ENCODE measurements around the gene SHH.

The SHH gene

DNA sequence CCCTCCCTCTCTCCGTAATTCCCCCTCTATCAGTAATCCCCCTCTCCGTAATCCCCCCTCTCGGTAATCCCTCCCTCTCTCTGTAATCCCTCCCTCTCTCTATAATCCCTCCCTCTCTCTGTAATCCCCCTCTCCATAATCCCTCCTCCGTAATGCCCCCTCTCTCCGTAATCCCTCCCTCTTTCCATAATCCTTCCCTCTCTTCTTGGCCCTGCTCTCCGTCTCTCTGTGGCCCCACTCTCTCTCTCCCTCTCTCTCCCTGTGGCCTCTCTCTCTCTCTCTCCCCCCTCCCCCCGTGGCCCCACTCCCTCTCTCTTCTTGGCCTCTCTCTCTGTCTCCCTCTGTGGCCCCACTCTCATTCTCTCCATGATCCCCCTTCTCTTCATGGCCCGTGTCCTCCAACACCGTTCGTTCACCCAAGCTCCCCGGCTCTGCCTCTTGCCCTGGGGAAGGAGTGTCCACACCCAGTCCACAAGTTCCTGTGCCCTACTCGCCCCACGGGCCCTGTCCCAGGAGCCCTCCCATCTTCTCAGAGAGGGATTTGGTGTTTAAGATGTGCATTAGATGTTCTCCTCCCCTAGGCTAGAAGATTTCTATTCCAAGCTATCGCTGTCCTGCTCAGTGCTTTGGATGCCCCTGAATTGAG, 19.8 kb downstream of the SHH start:
- no peak for DNase-seq (ENCODE audit: low spot score)

DNA sequence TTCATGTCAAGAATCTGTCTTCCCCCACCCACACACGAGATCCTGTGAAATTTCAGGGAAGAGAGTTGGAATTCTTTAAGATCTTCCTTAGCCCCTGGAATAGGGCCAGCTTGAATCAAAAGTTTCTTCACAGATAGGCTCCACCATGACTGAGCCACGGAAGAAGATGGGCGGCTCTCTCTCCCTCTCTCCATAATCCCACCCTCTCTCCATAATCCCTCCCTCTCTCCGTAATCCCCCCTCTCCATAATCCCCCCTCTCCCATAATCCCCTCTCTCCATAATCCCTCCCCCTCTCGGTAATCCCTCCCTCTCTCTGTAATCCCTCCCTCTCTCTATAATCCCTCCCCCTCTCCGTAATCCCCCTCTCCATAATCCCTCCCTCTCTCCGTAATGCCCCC, 20.4 kb downstream of the SHH start:
- DNase-seq (ENCODE audit: low spot score), result no peak

DNA sequence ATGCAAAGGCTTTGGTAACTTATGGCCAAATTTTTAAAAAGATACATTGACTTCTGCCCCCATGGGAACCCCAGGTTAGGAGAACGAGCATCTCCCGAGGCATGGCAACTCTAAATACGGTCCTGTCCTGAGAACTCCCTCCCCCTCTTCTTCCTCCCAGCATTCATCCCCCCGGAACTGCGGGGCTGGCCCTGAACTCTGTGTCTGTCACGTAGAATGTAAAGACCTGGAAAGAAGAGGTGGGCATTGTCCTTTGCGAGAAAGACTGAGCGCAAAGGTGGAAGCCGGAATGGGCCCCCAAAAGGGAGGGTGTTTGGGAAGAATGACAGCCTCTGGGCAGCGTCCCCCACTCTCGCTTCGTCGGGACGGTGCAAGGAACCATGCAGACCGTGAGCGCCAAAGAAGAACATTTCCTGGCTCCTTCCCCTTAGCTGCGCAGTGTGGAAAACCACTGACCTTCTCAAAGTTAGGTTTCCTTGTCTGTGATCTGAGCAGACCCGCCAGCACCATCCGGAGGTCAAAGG, 21.0 kb downstream of the SHH start:
- no peak for DNase-seq (ENCODE audit: low spot score)

DNA sequence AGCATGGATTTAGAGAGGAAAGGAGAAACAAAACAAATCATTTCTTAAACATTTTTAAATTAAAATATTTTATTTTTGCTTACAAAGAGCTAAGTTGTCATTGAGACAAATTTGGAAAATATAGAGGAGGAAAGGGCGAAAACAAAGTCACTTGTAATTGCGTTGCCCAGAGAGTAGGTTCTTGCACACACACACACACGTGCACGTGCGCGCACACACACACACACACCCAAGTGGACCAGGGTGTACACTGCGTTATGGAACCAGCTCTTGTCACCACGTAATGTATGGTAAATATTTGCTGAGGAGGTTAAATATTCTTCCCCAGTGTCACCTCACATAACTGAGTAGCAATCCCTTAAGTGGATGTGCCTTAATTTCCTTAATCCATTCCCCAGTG, 21.6 kb downstream of the SHH start:
- no peak for DNase-seq (ENCODE audit: low spot score)

DNA sequence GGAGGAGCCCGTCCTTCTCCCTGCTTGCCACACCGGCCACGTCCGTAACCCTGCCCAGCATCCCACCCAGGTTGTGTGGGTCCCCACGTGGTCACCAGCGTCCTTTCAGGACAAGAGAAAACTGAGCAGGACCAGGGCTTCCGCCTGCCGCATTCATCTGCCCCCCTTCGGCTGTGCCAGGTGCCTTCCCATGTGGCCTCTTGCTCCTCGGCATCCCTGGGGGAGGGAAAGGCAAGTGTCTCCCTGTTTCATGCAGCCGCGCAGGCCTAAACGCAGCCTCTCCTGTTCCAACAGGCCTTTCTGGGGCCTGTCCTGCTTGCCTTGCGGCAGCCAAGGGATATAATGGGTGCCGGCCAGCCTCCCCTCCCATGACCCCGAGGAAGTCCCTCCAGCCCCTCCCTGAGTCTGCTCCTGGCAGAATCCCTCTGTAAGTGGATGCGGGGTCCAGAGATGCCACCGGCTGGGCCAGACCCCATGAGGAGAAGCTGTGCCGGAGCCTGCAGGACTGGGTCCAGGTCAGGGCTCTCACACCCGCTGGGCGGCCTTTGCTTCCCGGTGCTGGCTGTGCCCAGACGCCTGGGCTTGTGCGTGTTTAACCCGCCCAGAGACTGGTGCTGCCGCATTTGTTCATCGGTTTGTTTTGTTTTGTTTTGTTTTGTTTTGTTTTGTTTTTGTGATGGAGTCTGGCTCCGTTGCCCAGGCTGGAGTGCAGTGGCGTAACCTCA, 23.1 kb downstream of the SHH start:
- no peak for DNase-seq (ENCODE audit: low spot score)

DNA sequence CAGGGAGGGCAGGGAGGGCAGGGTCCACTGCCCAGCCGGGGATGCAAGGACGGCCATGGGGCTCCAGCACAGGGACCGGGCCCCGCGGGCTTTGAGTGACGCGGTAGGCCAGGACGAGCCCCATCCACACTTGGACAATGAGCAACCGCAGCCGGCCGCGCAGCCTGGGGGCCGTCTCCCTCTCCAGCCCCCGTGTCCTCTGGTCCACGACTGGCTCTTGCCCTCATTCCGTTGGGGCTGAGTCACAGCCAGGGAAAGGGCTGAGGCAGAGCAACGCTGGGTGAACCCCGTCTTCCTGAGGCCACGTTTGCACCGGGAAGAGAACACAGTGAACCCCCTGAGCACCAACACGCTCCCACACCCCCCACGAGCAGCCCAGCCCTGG, 23.7 kb downstream of the SHH start:
- DNase-seq (ENCODE audit: low spot score), result no peak

DNA sequence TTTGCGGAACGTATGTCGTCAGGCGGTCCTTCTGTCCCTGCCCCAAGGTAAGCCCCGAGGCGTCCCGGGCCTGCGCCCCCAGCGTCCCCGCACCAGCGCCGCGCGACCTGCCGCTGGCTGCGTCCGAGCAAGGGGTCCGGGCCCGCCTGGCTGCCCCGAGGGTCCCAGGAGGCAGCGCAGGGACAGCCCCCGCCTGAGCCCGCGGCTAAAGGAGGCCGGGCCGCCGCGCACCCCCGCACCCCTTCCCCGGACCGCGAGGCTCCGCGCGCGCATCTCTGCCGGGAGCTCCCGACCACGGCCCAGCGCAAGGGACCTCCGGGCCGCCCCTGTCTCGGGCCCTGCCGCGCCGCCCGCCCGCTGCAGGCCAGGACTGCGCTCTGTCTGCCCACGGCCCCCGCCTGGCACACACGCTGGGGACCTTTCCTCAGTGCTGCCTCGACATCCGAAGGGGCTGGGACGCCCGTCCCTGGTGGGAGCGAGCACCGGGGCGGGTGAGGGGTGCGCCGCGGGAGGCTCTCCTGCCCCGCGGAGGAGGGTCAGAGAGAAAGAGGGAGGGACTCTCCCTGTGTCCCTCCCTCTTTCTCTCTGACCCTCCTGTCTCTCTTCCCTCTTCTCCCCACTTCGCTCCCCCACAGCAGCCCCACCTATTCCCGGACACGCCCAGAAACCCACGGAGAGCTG, 25.0 kb downstream of the SHH start:
- no peak for DNase-seq (ENCODE audit: low spot score)

DNA sequence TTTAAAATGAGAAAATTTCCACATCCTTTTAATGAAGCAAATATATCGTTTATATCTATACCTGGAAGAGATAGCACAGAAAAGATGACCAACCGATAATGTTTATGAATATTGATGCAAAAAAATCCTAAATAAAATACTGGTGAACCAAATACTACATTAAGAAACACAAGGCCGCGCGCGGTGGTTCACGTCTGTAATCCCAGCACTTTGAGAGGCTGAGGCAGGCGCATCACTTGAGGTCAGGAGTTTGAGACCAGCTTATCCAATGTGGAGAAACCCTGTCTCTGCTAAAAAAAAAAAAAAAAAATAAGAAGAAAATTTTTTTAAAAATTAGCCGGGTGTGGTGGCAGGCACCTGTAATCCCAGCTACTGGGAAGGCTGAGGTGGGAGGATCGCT, 25.8 kb downstream of the SHH start:
- no peak for DNase-seq (ENCODE audit: low spot score)

DNA sequence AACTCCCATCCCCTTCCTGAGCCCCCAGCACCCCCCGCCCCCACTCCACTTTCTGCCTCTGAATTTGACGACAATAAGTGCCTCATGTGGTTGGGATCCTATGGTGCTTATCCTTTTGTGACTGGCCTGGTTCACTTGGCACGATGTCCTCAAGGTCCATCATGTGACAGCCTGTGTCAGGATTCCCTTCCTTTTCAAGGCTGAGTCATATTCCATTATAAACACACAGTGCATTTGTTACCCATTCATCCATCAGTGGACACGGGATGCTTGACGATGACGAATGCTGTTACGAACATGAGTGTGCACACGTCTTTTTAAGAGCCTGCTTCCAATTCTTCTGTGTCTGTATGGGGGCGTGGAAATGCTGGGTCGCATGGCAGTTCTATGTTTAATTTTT, 26.7 kb downstream of the SHH start:
- DNase-seq (ENCODE audit: low spot score), result no peak

DNA sequence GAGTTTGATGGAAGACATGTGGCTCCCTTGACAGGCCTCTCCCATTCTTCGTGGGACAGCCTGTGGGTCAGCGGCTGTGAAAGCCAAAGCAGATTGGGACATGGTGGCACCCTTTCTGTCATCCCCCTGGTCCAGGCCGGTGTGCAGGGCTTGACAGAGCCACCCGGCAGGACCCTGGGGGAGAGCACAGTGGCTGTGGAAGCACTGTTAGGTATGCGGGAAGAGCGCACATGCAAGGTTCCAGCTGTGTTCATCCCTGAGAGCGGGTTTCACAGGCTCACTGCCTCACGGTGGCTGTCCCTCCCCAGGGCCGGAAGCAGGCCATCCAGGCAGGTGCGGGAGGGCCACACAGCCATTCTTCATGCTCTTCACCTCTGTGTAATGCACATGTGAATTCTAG, 29.8 kb downstream of the SHH start:
- no peak for DNase-seq (ENCODE audit: low spot score)

DNA sequence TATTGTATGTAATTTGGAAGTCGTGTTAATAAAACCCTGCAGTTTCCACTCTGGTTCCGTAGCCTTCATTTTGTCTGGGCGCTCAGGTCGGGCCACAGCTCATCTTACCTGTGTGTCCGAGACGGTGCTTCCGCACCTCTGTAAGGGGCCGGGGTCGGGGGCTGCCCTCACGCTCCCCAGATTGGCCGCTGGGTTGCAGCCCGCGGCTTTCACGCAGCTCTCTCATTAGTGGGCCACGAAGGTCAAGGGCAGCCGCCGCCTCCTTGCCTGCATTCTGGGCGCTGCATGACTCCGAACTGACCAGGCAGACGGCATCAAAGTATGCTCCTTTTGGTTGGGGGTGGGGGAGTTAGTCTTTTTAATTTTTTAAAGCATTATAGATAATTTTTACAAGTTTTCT, 30.8 kb downstream of the SHH start:
- DNase-seq (ENCODE audit: low spot score), result no peak

DNA sequence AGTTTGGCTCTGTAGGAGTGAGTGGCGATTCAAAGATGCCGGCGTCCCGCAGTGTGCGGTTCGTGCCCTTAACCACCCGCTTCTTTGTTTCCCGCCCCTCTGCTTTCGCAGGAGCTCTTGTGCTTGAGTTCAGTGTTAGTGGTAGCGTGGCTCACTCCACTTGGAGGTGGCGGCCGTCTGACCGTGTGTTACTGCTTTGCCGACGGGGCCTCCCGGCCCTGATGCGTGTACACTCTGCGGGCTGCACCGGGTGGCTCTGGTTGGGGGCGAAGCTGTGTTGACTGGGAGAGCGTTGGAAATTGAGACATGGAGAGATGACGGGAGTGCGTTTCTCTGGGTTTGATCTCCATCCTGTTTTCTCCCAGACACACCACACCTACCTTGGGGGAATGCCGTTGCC, 31.4 kb downstream of the SHH start:
- no peak for DNase-seq (ENCODE audit: low spot score)

DNA sequence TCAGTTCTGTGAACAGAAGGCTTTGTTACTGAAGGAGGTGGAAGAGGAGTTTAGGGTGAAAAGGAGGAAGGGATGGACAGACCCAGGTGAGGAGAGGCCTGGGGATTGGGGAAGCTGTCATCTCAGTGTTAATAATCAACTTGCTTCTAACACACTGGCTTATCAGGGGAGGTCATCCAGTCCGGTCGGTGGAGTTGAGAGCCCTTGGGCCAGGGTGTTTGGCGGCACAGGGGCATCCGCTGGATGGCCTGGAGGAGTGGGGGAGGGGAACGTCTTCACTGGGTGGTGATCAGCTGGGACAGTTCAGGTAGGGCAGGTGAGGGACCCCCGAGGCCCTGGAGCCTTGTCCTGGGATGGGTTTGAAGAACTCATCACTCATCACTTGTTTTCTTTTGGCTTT, 33.9 kb downstream of the SHH start:
- DNase-seq (ENCODE audit: low spot score), result no peak

DNA sequence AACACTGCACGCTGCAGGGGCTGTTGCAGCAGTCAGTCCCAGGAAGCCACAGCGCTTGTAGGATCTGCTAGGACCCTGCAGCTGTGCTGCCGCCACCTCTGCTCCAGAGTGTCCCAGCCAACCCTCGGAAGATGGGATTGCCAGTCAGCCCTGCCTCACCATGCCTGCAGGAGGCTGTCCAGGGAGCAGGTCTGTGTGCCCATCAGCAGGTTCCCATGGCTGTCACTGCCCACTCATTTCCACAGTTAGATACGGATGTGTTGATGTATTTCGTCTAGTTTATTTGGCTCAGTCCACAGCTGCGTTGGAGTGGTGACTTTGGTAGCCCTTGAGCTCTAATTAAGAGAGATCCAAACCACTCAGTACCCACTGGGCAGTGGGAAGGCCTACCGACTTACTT, 35.7 kb downstream of the SHH start:
- DNase-seq (ENCODE audit: low spot score), result no peak

DNA sequence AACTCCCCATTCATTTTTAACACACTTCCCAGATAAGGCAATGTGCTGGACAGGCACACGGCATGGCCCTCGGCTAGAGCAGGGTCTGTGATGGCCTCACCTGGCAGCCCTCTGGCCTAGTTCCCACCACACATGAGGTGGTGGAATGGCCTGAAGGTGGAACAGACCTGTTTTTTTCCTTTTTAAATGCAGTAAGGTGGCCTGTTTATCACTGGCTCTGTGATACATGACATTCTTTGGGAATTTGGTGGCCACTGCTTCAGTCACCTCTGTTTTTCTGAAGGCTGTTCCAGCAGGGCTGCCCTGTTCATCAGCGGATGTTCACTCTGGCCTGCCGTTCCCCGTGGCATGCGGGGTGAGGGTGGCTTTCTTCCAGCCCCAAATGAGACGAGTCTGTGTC, 36.6 kb downstream of the SHH start:
- no peak for DNase-seq (ENCODE audit: low spot score)

DNA sequence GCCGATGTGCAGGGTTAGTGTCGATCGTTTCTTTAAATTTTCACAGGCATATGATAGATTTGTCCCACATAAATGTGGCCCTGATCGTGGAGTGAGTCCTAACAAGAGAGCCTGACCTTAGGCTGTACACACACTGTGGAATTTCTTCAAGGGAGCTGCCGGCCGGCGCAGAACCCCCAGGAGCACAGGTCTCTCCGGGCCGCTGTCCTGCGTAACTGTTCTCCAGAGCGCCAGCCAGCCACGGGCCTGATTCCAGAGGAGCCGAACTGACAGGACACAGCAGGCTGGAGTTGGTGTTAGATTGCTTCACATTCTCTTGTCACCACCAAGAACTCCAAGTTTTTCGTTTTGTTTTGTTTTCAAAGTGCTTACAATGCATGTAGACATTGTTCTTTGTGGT, 37.3 kb downstream of the SHH start:
- DNase-seq (ENCODE audit: low spot score), result no peak

DNA sequence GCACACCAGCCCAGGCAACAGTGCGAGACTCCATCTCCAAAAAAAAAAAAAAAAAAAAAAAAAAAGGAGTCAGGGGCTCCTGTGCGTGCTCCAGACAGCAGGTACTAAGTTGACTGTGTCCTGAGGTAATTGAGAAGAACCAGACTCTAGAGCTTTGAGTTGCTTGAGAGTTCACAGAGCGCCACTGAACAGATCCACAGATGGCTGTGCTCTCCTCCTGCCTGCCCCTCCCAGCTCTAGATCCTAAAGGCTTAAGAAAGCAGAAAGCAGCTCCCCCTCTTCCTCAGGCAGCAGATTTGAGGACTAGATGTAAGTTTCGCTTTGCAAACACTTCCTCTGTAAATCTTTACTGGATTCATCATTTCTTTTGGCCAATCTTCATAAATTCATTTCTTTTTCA, 38.7 kb downstream of the SHH start:
- DNase-seq (ENCODE audit: low spot score), result peak; percentile 61

DNA sequence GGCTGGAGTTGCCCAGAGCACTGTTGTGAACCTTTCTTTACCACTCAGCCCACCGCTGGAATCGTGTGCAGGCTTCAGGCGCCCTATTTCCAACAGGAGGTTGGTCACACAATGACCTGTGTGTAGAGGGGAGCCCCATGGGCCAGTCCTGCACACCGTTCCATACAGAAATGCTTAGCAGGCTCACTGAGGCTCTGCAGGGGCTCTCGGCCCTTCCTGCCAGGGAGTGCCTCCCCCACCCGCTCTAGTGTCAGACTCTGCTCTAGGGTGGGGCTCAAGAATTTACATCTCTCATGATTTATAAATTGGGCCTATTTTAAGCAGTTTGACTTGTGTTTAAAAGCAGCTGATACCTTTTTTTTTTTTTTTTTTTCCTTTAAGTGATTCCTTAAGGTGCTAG, 42.0 kb downstream of the SHH start:
- no peak for DNase-seq (ENCODE audit: low spot score)

DNA sequence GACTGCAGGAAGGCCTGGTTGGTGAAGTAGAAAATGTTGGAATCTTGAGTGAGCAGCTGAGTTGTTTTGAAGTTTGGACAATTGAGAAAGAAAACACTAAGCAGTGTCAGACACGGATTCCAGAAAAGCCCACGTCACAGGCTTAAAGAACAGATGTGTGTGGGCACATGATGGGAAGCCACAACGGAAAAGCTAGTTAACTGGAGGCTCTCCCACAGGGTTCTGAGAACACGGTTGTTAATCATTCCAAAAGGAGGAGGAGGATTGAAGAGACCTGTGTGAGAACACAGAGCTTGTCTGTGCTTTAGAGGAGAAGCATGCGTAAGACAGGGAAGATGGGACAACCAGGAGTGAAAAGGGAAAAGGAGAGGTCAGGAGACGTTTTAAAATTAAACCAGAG, 42.6 kb downstream of the SHH start:
- DNase-seq (ENCODE audit: low spot score), result no peak

DNA sequence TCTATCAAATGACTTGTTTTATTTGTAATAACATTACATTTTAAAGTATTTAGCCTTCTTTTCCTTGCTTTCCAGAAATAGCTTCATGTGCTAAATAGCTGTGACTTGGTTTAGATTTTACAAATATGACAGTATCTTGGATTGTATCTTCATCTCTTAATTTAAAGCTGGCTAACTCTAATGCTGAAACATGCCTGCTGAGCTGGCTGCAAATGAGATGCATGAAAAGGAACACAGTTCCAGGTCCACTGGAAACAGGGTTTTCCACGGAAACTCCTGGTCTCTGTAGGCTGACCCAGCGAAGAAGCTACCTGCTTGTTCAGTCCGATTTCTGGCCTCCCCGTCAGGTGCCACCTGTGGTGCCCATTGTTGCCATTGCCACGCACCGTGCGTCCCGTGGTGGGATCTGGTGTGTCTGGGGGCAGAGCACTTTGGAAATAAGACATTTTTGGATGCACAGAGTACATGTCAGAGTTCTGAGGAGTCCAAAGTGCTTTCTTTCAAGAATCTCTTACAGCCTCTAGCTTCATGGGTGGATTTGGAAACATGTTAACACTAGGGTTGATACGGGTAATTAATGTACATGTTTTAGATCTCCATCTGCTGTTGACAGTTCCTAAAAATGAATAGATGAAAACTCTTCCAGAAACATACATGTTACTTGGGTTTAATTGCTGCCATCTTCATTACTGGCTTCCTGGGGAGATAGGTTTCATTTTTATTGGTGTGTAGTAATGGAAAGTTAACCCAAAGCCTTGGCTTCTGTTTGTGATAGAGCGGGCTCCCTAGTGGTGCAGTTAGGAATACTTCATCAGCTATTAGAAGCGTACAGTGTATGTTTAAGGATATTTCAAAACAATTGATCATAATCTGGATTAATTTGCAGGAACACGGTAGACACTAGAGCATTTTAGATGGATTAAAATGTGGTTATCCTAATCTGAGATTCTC, 45.0 kb downstream of the SHH start:
- DNase-seq (ENCODE audit: low spot score), result no peak

DNA sequence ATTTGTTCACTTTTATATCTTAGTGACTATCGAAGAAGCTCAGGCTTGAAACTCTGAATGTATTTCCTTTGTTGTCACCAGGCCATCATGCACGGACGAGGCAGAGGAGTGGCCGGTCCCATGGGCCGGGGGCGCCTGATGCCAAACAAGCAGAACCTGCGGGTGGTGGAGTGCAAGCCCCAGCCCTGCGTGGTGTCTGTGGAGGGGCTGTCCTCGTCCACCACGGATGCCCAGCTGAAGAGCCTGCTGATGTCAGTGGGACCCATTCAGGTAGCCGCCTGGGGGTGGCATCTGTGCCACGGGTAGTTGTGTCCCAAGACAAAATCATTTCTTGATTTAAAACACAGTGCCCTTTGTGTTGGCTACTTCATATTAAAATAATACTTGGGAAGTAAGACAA, 45.9 kb downstream of the SHH start:
- no peak for DNase-seq (ENCODE audit: low spot score)

DNA sequence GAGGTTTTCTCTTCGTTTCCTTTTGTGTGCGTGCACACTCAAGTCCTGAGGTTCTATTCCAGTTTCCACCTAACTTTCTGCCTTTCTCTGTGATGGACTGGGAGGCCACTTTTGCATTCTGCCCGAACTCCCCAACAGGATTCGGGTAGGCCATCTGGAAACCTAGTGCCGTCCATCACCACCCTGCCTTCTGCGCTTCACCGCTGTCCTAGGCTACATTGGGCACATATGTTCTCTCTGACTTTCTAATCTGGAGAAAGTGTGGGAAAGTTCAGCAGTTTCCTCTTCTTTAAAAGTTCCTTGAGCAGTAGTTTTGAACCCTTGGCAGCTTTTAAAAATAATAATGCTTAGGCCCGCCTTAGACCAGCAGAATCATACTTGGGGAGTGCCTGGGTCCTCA, 46.8 kb downstream of the SHH start:
- no peak for DNase-seq (ENCODE audit: low spot score)

Measured in SK-N-DZ (cell line).